ENCODE results near the gene ZDHHC8. TPM values are rescaled to one million over a fixed set of nuclear protein-coding genes. Genes with fewer than 3 reads are reported as not detected.

Gene ZDHHC8
- total RNA-seq, 2 donors from 2014 or later, result 53.9 to 124 TPM

DNA sequence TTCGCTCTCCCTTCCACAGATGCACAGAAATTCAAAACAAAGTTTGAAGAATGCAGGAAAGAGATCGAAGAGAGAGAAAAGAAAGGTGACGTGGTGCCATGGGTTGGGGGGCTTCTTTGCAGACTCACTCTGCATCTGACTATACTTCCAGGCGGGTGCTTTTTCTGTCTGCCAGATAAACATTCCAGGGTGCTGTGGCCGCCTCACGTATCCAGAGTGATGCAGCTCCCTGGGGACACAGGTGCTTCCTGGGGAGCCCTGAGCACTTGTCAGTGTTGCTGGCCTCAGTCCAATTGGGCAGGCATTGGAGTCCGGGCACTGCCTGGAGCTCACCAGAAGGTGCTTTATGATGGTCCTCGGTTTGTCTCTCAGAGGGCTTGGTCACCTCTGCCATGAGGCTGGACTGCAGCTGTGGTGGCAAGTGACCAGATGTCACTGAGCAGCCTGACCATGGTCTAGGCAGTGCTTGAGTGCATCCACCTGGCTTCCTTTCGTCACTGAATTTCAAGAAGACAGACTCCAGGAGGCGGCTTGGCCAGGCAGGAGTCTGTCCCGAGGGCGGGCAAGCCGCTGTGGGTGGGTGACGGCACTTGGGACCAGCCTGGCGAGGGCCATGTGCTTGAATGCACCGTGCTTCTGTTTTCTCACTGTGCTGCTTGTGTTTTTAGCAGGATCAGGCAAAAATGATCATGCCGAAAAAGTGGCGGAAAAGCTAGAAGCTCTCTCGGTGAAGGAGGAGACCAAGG lies 5.1 kb upstream of the ZDHHC8 start:
- DNase-seq (ENCODE audit: low spot score) (no peak), ATAC-seq (no peak)
- Mint-ChIP-seq H3K4me3 (no peak overlapping the region), H3K27me3 (no peaks in the 10 kb centered on the region), H3K9me3 (no peaks in the 10 kb centered on the region), H3K27ac (no peak overlapping the region), H3K4me1 (ENCODE audit: low read depth in 2 of 2) (peaks cover 17 to 23% of the 10 kb centered on the region in 2 donors), H3K36me3 (no peaks in the 10 kb centered on the region)

- H3K27me3 Mint-ChIP-seq, result no peaks in the 10 kb centered on the region
- H3K27ac Mint-ChIP-seq, result no peak overlapping the region
- H3K4me1 Mint-ChIP-seq (ENCODE audit: low read depth in 2 of 2), result peaks cover 12 to 17% of the 10 kb centered on the region in 2 donors
Measured at GRCh38 chr22:20127318-20127868, 4.2 kb upstream of the ZDHHC8 start.

DNA sequence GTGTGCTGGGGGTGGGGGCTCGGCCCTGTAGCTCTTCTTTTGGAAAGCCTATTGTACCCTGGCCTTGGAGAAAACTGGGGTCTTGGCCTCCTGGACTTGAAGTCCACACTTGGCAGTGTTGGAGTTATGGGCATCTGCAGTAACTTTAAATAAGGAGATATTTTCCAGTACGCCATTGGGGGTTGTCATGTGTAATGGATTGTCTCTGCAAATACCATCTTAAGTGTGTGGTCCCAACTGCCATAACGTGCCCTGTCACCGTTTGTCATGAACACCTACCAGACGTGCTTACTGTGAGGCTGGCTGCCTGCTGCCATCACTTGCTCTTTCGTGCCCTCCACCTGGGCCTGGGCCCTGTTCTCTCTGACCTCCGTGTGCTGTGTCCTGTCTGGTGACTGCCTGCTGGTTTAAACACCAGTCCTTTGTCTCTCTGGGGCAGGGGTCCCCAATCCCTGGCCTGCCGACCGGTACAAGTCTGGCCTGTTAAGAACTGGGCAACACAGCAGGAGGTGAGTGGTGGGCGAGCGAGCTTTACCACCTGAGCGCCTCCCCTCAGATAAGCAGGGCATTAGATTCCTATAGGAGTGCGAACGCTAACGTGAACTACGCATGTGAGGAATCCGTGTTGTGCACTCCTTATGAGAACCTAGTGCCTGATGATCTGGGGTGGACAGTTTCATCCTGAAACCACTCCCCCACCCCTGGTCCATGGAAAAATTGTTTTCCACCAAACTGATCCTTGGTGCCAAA lies 3.6 kb upstream of the ZDHHC8 start:
- Mint-ChIP-seq H3K27ac (no peak overlapping the region), H3K36me3 (no peaks in the 10 kb centered on the region)
- ATAC-seq, result no peak

More at GRCh38 chr22:20127318-20127868, 4.2 kb upstream of the ZDHHC8 start:
- ATAC-seq (no peak), DNase-seq (ENCODE audit: low spot score) (no peak)
- H3K4me3 Mint-ChIP-seq, result no peak overlapping the region
- H3K36me3 Mint-ChIP-seq, result no peaks in the 10 kb centered on the region
- H3K9me3 Mint-ChIP-seq, result no peaks in the 10 kb centered on the region

GRCh38 chr22:20128619-20128901 lies 3.0 kb upstream of the ZDHHC8 start:
- Mint-ChIP-seq H3K9me3 (no peaks in the 10 kb centered on the region), H3K4me3 (no peak overlapping the region), H3K36me3 (no peaks in the 10 kb centered on the region), H3K4me1 (ENCODE audit: low read depth in 2 of 2) (peaks cover under 1 to 11% of the 10 kb centered on the region in 2 donors), H3K27ac (no peak overlapping the region), H3K27me3 (no peaks in the 10 kb centered on the region)
- no peak for DNase-seq (ENCODE audit: low spot score)
- ATAC-seq, result no peak

More for the DNA sequence above, 3.6 kb upstream of the ZDHHC8 start:
- H3K4me1 Mint-ChIP-seq (ENCODE audit: low read depth in 2 of 2), result peaks cover 5 to 13% of the 10 kb centered on the region in 2 donors
- no peak for DNase-seq (ENCODE audit: low spot score)
- H3K27me3 Mint-ChIP-seq, result no peaks in the 10 kb centered on the region
- no peaks in the 10 kb centered on the region for H3K9me3 Mint-ChIP-seq
- no peak overlapping the region for H3K4me3 Mint-ChIP-seq

DNA sequence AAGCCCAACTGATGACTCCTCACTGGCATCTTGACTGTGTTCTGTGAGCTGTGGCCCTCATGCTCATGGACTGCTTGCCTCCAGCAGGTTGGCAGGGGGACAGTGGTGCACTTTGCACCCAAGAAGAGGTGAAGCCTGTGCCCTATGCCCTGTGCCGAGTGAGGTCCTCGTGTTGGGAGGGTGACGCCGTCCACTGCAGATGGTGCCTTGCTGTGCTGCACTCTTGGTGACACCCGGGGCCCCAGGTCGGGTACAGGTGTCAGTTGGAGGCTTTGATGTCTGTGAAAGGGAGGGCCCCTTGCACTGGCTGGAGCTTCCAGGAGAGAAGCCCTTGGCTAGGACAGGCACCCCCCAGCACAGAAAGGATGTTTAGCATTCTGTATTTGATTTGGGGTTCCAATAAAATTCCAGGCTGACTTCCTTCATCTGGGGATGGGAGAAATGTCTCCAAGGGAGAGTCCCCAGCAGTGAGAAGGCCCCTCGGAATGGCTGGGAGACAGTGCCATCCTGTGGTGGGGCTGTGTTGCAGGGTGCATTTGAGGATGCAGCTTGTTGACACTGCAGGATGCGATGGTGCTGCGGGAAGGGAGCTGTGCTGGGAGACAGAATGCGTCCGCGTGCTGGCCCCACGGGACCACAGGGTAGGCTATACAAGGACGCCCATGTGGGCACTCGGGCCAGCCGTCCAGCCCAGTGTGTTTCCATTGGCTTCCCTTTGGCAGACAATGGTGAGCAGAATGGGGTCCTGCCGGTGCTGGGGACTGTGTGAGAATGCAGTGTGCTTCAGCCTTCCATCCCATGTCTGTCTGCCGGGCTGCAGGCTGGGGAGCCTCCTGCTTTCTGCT lies 2.5 kb upstream of the ZDHHC8 start:
- H3K4me3 Mint-ChIP-seq, result no peak overlapping the region
- no peaks in the 10 kb centered on the region for H3K9me3 Mint-ChIP-seq
- peaks cover 0 to 7% of the 10 kb centered on the region in 2 donors for H3K4me1 Mint-ChIP-seq (ENCODE audit: low read depth in 2 of 2)
- no peak overlapping the region for H3K27ac Mint-ChIP-seq
- ATAC-seq, result no peak
- H3K36me3 Mint-ChIP-seq, result no peaks in the 10 kb centered on the region
- H3K27me3 Mint-ChIP-seq, result no peaks in the 10 kb centered on the region
- no peak for DNase-seq (ENCODE audit: low spot score)

DNA sequence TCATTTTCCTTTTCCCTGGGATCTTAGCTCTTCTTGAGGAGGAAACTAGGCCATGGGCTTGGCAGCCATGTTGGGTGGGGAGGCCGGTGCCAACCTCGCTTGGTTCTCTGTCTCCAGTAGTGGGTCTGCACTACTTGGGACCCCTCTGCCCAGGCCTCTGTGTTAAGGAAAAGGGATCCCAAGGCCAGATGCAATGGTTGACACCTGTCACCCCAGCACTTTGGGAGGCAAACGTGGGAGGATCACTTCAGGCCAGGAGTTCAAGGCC lies 1.9 kb upstream of the ZDHHC8 start:
- no peaks in the 10 kb centered on the region for H3K9me3 Mint-ChIP-seq
- no peak for DNase-seq (ENCODE audit: low spot score)
- ATAC-seq, result no peak
- peaks cover 0 to 6% of the 10 kb centered on the region in 2 donors for H3K4me1 Mint-ChIP-seq (ENCODE audit: low read depth in 2 of 2)
- no peak overlapping the region for H3K27ac Mint-ChIP-seq
- H3K27me3 Mint-ChIP-seq, result no peaks in the 10 kb centered on the region
- peak overlapping the region; percentile 22 for H3K4me3 Mint-ChIP-seq
- no peaks in the 10 kb centered on the region for H3K36me3 Mint-ChIP-seq

- no peaks in the 10 kb centered on the region for H3K9me3 Mint-ChIP-seq
- DNase-seq (ENCODE audit: low spot score) (no peak), ATAC-seq (no peak)
- H3K27ac Mint-ChIP-seq, result no peak overlapping the region
- peak overlapping the region; percentile 22 for H3K4me3 Mint-ChIP-seq
- peaks cover 0 to 4% of the 10 kb centered on the region in 2 donors for H3K4me1 Mint-ChIP-seq (ENCODE audit: low read depth in 2 of 2)
- no peaks in the 10 kb centered on the region for H3K27me3 Mint-ChIP-seq
- H3K36me3 Mint-ChIP-seq, result no peaks in the 10 kb centered on the region
Measured at GRCh38 chr22:20130319-20130718, 1.3 kb upstream of the ZDHHC8 start.

GRCh38 chr22:20130731-20131596 lies 640 bp upstream of the ZDHHC8 start:
- peak overlapping the region; percentile 20 for H3K4me3 Mint-ChIP-seq
- H3K9me3 Mint-ChIP-seq, result no peaks in the 10 kb centered on the region
- peaks cover 0 to 4% of the 10 kb centered on the region in 2 donors for H3K4me1 Mint-ChIP-seq (ENCODE audit: low read depth in 2 of 2)
- ATAC-seq (peak; percentile 85 to 88), DNase-seq (ENCODE audit: low spot score) (peak; percentile 88)
- H3K36me3 Mint-ChIP-seq, result no peaks in the 10 kb centered on the region
- no peak overlapping the region for H3K27ac Mint-ChIP-seq
- no peaks in the 10 kb centered on the region for H3K27me3 Mint-ChIP-seq

DNA sequence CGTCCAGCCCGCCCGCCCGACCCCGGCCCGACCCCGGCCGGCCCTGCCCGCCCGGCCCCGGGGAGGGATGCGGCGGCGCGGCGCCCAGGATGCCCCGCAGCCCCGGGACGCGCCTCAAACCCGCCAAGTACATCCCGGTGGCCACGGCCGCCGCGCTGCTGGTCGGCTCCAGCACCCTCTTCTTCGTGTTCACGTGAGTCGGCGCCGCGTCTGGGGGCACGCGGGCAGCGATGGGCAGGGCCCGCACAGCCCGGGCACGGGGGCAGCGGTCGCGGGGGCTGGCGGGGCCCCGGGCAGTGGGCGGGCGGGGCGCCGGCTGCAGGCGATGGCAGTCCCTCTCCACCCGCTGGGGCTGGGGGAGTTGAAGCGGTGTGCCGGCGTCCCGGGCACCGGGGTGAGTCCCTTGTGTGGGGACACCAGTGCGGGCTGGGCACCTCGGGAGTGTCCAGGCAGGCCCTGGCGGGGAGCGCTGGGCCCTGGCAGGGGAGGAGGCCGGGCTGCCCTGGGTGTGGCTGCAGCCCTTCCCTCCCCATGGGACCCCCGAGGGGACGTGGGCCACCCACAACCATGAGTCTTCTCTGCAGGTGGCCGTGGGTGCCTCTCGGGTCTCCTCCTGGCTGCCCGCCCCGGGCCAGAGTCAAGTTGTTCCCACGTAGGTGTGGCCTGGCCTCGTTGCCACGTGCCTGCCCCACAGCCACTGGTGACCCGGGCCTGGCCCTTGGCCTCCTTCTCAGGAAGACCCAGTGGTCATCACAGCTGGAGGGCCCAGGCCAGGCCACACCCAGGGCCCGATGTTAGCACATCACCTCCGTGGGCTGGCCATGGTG lies 468 bp downstream of the ZDHHC8 start:
- H3K9me3 Mint-ChIP-seq, result no peaks in the 10 kb centered on the region
- H3K27ac Mint-ChIP-seq, result no peak overlapping the region
- H3K27me3 Mint-ChIP-seq, result no peaks in the 10 kb centered on the region
- ATAC-seq (peak in 1 of 2 donors; percentile 0), DNase-seq (ENCODE audit: low spot score) (no peak)
- H3K36me3 Mint-ChIP-seq, result no peaks in the 10 kb centered on the region
- H3K4me1 Mint-ChIP-seq (ENCODE audit: low read depth in 2 of 2), result peaks cover 0 to 9% of the 10 kb centered on the region in 2 donors
- peak overlapping the region; percentile 65 for H3K4me3 Mint-ChIP-seq

DNA sequence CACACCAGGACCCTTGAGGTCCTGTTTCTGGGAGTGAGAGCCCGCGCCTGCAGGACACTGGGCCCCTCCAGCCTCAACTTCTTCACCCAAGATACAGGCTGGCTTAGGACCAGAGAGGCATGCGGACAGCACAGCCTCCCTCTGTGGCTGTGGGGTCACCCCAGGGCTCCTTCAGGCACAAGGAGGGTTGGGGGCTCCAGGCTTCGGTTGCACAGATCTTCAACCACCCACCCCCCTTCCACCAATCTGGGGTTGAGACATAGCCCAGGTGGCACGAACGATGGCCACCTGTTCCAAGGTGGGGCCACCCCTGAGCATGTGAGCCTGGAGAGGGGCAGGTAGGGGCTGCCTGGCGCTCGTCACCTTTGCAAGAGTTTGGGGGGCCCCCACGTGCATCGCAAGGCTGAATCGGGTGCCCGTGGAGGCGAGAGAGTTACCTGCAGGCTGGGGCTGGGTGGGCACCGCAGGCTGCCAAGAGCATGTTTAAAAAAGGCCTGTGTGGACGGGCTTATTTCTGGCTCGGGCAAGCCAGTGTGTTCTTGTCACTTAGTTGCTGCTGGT lies 1.2 kb downstream of the ZDHHC8 start:
- Mint-ChIP-seq H3K9me3 (no peaks in the 10 kb centered on the region), H3K4me1 (ENCODE audit: low read depth in 2 of 2) (peaks cover 0 to 12% of the 10 kb centered on the region in 2 donors), H3K27ac (peak overlapping the region in 1 of 2 donors; percentile 56), H3K27me3 (no peaks in the 10 kb centered on the region), H3K36me3 (no peaks in the 10 kb centered on the region), H3K4me3 (peak overlapping the region; percentile 65)
- DNase-seq (ENCODE audit: low spot score) (no peak), ATAC-seq (no peak)

DNA sequence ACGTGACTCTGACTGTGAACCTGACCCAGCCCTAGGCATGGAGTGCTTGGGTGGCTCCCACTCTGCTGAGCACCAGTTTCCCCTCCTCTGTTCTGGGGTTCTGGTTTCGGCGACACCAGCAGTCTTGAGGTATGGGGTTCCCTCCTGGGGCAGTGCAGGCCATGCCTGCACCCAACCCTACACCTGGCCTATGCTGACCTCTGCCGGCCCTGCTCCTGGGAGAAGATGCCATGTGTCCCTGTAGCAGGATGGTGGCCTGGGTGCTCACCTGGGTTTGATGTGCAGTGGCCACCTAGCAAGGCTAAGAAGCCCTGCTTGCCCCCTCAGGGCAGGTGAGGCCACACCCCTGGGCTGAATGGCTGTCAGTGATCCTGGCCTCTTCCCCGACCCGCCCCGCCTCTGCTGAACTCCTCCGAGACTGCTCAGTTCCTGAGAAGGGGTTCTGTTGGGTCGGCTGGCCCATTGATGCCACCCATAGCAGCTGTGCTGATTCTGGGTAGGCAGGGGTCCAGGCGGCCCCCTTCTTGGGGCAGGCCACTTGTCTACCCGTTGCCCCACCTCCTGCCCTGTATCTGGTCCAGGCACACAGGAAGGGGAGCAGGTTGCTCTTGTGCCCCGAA lies 2.4 kb downstream of the ZDHHC8 start:
- H3K9me3 Mint-ChIP-seq, result no peaks in the 10 kb centered on the region
- H3K27me3 Mint-ChIP-seq, result no peaks in the 10 kb centered on the region
- ATAC-seq (no peak), DNase-seq (ENCODE audit: low spot score) (no peak)
- H3K4me3 Mint-ChIP-seq, result peak overlapping the region; percentile 39
- H3K4me1 Mint-ChIP-seq (ENCODE audit: low read depth in 2 of 2), result peaks cover 0 to 20% of the 10 kb centered on the region in 2 donors
- no peaks in the 10 kb centered on the region for H3K36me3 Mint-ChIP-seq
- no peak overlapping the region for H3K27ac Mint-ChIP-seq

DNA sequence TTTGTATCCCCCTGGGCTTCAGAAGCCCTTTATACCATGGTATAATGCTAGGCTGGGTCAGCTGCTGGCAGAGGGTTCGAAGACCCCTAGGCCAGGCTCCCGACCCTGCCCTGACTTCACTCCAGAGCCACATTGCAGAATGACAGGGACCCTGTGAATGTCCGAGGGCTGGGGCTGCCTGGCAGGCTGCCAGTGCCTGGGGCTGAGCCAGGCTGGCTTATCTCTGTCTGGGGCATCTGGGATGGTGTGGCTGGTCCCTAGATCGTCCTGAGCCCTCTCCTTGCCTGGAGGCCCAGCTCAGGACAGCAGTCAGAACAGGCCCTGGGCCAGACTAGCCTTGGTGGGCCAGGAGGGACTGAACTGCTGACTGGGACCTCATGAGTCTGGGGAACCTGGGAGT lies 3.7 kb downstream of the ZDHHC8 start:
- Mint-ChIP-seq H3K27ac (no peak overlapping the region), H3K27me3 (no peaks in the 10 kb centered on the region), H3K9me3 (no peaks in the 10 kb centered on the region), H3K4me3 (no peak overlapping the region), H3K36me3 (no peaks in the 10 kb centered on the region), H3K4me1 (ENCODE audit: low read depth in 2 of 2) (peaks cover 0 to 22% of the 10 kb centered on the region in 2 donors)
- ATAC-seq (no peak), DNase-seq (ENCODE audit: low spot score) (no peak)

All from natural killer cell treated with Interleukin-12 subunit alpha and Interleukin-12 subunit beta and Interleukin-15 and Interleukin-18, amount 100 ng/mL, for 72 hours (primary cell).